Body of pancreas (tissue), 4 donors: Measurements from ENCODE around the gene CYREN. TPM values are rescaled to one million over a fixed set of nuclear protein-coding genes. Genes with fewer than 3 reads are reported as not detected.
A peak's percentile ranks its signal among the peaks of the same experiment; 100 is the strongest.

Experiments
- ATAC-seq: fragments of 150-250 bp; one replicate; pipeline ENCODE4 v1.9.1; 2016
- DNase-seq, 4 donors: peaks; one replicate each; pipeline ENCODE4 v3.0.0-alpha.2; 2019
- H3K27ac ChIP-seq, 4 donors: fragments of 200-600 bp; sonication (generic); 1 replicate in 3 of 4; 2 replicates in 1 of 4; pipeline versions ENCODE4 v1.5.1 to v1.6.1; 2016 to 2019; ENCODE audit warnings: mild to moderate bottlenecking in 1 of 4, mixed read lengths in 1 of 4, moderate library complexity in 1 of 4
- H3K27me3 ChIP-seq, 2 donors: fragments of 200-600 bp; sonication (generic); one replicate each; pipeline ENCODE4 v1.6.0; 2016; ENCODE audit warnings: mild to moderate bottlenecking in 1 of 2
- H3K36me3 ChIP-seq, 2 donors: fragments of 200-600 bp; sonication (generic); replicated peaks in 1 of 2; 2 replicates each; pipeline ENCODE4 v1.5.1; 2016; ENCODE audit warnings: low read depth in 2 of 2; ENCODE audit not compliant: insufficient read depth in 1 of 2
- H3K4me1 ChIP-seq: fragments of 200-600 bp; sonication (generic); one replicate; pipeline ENCODE4 v1.6.0; 2016
- H3K4me3 ChIP-seq, 2 donors: fragments of 200-600 bp; sonication (generic); 1 replicate in 1 of 2; 2 replicates in 1 of 2; pipeline ENCODE4 v1.5.1; 2016 to 2019
- H3K9me3 ChIP-seq, 3 donors: fragments of 200-600 bp; sonication (generic); 1 replicate in 2 of 3; 2 replicates in 1 of 3; pipeline ENCODE4 v1.5.1; 2016
- POLR2A ChIP-seq, 3 donors: fragments of 450-650 bp; IDR thresholded peaks; one replicate each; pipeline ENCODE4 v1.6.1; 2016; ENCODE audit warnings: antibody characterized with exemption in 3 of 3, mild to moderate bottlenecking in 2 of 3
- WGBS, 2 donors: methylation state at CpG; one replicate each; pipeline ENCODE4 v1.1.5; 2017; 5-methylcytosine and 5-hydroxymethylcytosine counted together
- intact Hi-C: fragments of 100-400 bp; cut with DNase I; formaldehyde crosslinking; loops from one replicate; pipeline ENCODE4 v1.15.1; 2023
- total RNA-seq, 2 donors: library from RNA; depleted of rRNA; stranded (reverse); fragments of >200 nt; gene quantifications; one replicate each; pipeline ENCODE4 v1.1.0, GENCODE V29; 2016
- TF ChIP-seq, protein P1 (sequence below), 7 experiments: fragments of 450-650 bp in 4 of 7; fragments of 200-600 bp in 3 of 7; sonication (generic) in 3 of 7; IDR thresholded peaks; one replicate each; pipeline ENCODE4 v1.5.1; 2016 to 2019; ENCODE audit warnings: antibody characterized with exemption in 7 of 7

Gene CYREN
- total RNA-seq, 2 donors from 2014 or later: 32.9 to 40.5 TPM

DNA sequence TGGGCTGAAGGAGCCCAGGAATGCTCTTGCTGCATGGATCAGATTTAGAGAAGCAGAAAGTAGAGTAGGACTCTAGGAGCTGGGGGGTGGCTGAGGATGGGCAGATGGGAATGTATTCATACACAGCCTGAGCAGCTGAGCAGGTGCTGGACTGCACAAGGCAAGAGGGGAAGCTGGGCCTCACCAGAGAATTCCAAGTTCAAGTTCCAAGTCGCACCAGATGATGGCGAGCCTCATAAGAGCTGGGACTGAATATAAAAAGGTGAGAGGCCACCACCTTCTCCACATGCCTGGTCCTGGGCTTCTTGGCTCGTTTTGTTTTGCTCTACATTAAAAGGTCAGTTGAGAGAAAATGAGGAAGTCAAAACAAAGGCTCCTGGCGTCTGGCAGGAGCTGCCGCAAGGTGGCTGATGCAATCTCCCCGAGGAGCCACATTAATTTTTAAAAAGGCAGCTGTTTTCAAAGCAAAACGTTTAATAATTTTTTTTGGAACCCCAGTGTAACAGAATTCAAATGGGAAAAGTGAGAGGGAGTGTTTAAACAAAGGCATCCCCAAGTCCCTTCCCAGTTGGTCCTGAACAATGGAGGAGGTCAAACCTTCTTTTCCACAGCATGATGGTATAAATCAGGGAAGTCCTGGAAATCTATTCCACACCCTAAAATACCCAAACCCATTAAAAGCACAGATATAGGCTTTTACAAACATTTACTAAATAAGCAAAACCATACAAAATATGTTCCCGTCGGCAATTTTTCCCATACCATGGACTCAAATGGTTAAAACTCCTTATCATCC is 9.5 kb downstream of the CYREN start:
- H3K9me3 ChIP-seq: no peaks in the 10 kb centered on the region
- intact Hi-C loops: loop anchor here (10.0 kb wide), 1 partner anchor 166 kb away; no protein-coding TSS in a partner anchor
- no peaks in the 10 kb centered on the region for H3K27me3 ChIP-seq
- ATAC-seq (peak; percentile 26), DNase-seq (peak in 1 of 4 donors; percentile 13)
- 46 to 60% methylated on average over 9 of the region's 9 CpGs for WGBS, 2 donors
- H3K4me3 ChIP-seq: no peak overlapping the region
- H3K4me1 ChIP-seq: peaks cover 23% of the 10 kb centered on the region
- H3K36me3 ChIP-seq: no peaks in the 10 kb centered on the region
- H3K27ac ChIP-seq: peak overlapping the region in 3 of 4 donors; percentile 17 to 66 (median 62)
- TF ChIP-seq, protein P1, sequence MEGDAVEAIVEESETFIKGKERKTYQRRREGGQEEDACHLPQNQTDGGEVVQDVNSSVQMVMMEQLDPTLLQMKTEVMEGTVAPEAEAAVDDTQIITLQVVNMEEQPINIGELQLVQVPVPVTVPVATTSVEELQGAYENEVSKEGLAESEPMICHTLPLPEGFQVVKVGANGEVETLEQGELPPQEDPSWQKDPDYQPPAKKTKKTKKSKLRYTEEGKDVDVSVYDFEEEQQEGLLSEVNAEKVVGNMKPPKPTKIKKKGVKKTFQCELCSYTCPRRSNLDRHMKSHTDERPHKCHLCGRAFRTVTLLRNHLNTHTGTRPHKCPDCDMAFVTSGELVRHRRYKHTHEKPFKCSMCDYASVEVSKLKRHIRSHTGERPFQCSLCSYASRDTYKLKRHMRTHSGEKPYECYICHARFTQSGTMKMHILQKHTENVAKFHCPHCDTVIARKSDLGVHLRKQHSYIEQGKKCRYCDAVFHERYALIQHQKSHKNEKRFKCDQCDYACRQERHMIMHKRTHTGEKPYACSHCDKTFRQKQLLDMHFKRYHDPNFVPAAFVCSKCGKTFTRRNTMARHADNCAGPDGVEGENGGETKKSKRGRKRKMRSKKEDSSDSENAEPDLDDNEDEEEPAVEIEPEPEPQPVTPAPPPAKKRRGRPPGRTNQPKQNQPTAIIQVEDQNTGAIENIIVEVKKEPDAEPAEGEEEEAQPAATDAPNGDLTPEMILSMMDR (IDR thresholded peaks at IDR 0.05): no peak
- TF ChIP-seq POLR2A (IDR thresholded peaks at IDR 0.05): no peak

GRCh38 chr7:135160098-135160857 is 10.2 kb downstream of the CYREN start:
- intact Hi-C loops: loop anchor here (10.0 kb wide), 1 partner anchor 165 kb away; no protein-coding TSS in a partner anchor
- Histone ChIP-seq H3K9me3 (no peaks in the 10 kb centered on the region), H3K4me1 (peaks cover 23% of the 10 kb centered on the region), H3K27ac (peak overlapping the region in 3 of 4 donors; percentile 17 to 66 (median 62)), H3K27me3 (no peaks in the 10 kb centered on the region), H3K4me3 (no peak overlapping the region), H3K36me3 (no peaks in the 10 kb centered on the region)
- ATAC-seq (peak; percentile 63), DNase-seq (no peak)
- 74 to 88% methylated on average over 5 of the region's 5 CpGs for WGBS, 2 donors
- no peak for TF ChIP-seq POLR2A (IDR thresholded peaks at IDR 0.05)
- TF ChIP-seq, protein P1 (IDR thresholded peaks at IDR 0.05): no peak

DNA sequence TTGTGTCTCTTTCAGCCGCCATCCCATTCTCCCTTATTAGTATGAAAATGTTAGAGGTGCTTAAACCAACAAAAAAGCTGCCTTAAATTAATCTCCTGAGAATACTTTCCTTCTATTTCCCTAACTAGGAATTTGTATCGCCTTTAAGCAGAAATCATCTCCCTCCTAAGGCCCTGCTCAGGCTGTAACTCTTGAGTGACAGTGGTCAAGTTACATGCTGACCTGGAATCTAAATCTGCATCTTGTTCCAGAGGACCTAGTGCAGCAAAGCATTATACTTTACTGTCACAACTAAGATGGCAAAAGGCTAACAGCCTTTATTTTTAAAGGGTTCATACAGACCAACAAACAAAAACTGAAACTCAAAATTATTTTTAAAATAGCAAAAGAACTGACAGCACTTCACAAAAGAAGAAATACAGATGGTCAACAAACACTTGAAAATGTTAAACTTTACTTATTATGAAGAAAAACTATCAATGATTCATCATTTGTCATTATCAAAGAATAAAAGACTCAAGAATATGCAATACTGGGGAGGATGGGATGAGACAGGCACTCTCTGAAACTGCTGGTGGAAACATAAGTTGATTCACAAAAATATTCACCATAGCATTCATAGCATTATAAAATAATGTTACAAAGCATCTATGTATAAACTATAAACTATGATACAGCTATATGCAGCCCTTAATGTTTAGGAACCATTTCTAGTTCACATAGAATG is 11.0 kb downstream of the CYREN start:
- Histone ChIP-seq H3K27ac (peak overlapping the region in 3 of 4 donors; percentile 17 to 66 (median 62)), H3K9me3 (no peaks in the 10 kb centered on the region), H3K36me3 (no peaks in the 10 kb centered on the region), H3K4me3 (no peak overlapping the region), H3K4me1 (peaks cover 22% of the 10 kb centered on the region), H3K27me3 (no peaks in the 10 kb centered on the region)
- intact Hi-C loops: loop anchor here (10.0 kb wide), 1 partner anchor 165 kb away; no protein-coding TSS in a partner anchor
- DNase-seq: no peak
- 84 to 91% methylated on average over 2 of the region's 2 CpGs for WGBS, 2 donors
- no peak for ATAC-seq
- no peak for TF ChIP-seq POLR2A (IDR thresholded peaks at IDR 0.05)
- TF ChIP-seq, protein P1 (IDR thresholded peaks at IDR 0.05): no peak

GRCh38 chr7:135158874-135159273 is 11.6 kb downstream of the CYREN start:
- no peak overlapping the region for H3K4me3 ChIP-seq
- TF ChIP-seq POLR2A (IDR thresholded peaks at IDR 0.05): no peak
- TF ChIP-seq, protein P1 (IDR thresholded peaks at IDR 0.05): no peak
- H3K9me3 ChIP-seq: no peaks in the 10 kb centered on the region
- ATAC-seq: no peak
- WGBS, 2 donors: 81 to 97% methylated on average over 5 to 6 of the region's 6 CpGs
- no peak for DNase-seq
- H3K27me3 ChIP-seq: no peaks in the 10 kb centered on the region
- H3K27ac ChIP-seq: no peak overlapping the region
- intact Hi-C loops: no loop called here
- H3K4me1 ChIP-seq: peaks cover 16% of the 10 kb centered on the region
- H3K36me3 ChIP-seq: no peaks in the 10 kb centered on the region
